ENCODE measurements around the gene NKIRAS1.
"Not testable (repeated sequence)": the region's sequence is repeated elsewhere in the genome, so short reads cannot be mapped to it uniquely, and the experiment has no call there.

Gene NKIRAS1

GRCh38 chr3:23875113-23875725 lies 41.6 kb downstream of the NKIRAS1 start:
- TF ChIP-seq CTCF (IDR thresholded peaks at IDR 0.05; ENCODE audit: control insufficient read depth, insufficient read depth, low read depth, low read length, missing control alignments), result no peak
- DNase-seq (ENCODE audit: low read depth), result no peak
- H3K4me3 ChIP-seq (ENCODE audit: control insufficient read depth, low read depth, low read length), result no peak overlapping the region

GRCh38 chr3:23874359-23875112 lies 42.3 kb downstream of the NKIRAS1 start:
- TF ChIP-seq CTCF (IDR thresholded peaks at IDR 0.05; ENCODE audit: control insufficient read depth, insufficient read depth, low read depth, low read length, missing control alignments), result no peak
- H3K4me3 ChIP-seq (ENCODE audit: control insufficient read depth, low read depth, low read length), result no peak overlapping the region
- no peak for DNase-seq (ENCODE audit: low read depth)

- no peak for TF ChIP-seq CTCF (IDR thresholded peaks at IDR 0.05; ENCODE audit: control insufficient read depth, insufficient read depth, low read depth, low read length, missing control alignments)
- H3K4me3 ChIP-seq (ENCODE audit: control insufficient read depth, low read depth, low read length), result no peak overlapping the region
- no peak for DNase-seq (ENCODE audit: low read depth)
Observed at GRCh38 chr3:23873941-23874340, 42.8 kb downstream of the NKIRAS1 start.

DNA sequence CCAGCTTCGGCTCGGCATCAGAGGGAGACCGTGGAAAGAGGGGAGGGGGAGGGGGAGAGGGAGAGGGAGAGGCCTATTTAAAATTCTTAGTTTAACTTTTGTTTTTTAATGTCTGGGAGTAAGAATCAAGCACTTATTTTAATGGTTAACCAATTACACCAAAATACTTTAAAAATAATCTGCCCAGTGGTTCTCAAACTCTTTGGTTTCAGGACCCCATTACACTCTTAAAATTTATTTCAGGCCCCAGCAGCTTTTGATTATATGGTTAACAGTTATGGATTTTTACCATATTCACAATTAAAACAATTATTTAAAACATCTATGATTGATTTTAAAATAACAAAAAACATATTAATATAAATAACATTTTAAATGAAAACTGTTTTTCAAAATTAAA lies 44.5 kb downstream of the NKIRAS1 start:
- H3K4me3 ChIP-seq (ENCODE audit: control insufficient read depth, low read depth, low read length), result no peak overlapping the region
- no peak for DNase-seq (ENCODE audit: low read depth)
- TF ChIP-seq CTCF (IDR thresholded peaks at IDR 0.05; ENCODE audit: control insufficient read depth, insufficient read depth, low read depth, low read length, missing control alignments), result no peak

GRCh38 chr3:23871361-23871760 lies 45.4 kb downstream of the NKIRAS1 start:
- H3K4me3 ChIP-seq (ENCODE audit: control insufficient read depth, low read depth, low read length); DNase-seq (ENCODE audit: low read depth): not testable (repeated sequence)

- not testable (repeated sequence) for H3K4me3 ChIP-seq (ENCODE audit: control insufficient read depth, low read depth, low read length); DNase-seq (ENCODE audit: low read depth)
Observed at GRCh38 chr3:23870663-23871043, 46.1 kb downstream of the NKIRAS1 start.

DNA sequence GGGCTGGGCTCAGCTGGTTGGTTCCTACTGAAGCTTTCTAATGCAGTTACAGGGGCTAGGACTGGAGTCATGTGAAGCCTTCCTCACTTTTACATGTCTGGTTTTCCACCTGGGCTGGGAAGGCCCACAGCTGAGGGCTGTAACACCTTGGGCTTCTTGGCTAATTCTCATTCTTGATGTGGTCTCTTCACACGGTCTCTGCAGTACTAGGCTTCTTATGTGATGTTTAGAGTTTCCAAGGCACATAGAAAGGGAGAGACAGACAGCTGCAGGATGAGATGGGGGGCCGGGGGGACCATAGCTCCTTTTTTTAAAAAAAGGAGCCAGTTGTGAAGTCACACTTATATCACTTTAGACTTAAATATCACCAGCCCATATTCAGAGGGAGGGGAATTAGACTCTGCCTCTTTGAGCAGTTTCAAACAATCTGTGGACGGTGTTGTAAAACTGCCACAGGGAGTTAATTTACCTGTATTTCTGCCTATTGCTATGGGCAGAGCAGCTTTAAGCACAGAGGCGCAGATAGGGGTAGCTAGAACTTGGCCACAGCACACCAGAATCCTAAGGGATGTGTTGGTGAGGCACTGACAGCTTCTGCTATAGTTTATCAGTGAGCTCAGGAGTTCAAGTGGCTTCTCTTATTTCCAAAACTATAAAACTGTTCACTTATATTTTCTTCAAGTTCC lies 46.7 kb downstream of the NKIRAS1 start:
- H3K4me3 ChIP-seq (ENCODE audit: control insufficient read depth, low read depth, low read length), result no peak overlapping the region
- no peak for TF ChIP-seq CTCF (IDR thresholded peaks at IDR 0.05; ENCODE audit: control insufficient read depth, insufficient read depth, low read depth, low read length, missing control alignments)
- no peak for DNase-seq (ENCODE audit: low read depth)
